Measurements from ENCODE around the gene DAB1. TPM values are rescaled to one million over a fixed set of nuclear protein-coding genes. Genes with fewer than 3 reads are reported as not detected.

Gene DAB1
- total and polyA plus RNA-seq, 2 of the 8 experiments (the other 6 are each of a cell fraction or from before 2014, with no cell fraction given), result 4.4 to 11.8 TPM

DNA sequence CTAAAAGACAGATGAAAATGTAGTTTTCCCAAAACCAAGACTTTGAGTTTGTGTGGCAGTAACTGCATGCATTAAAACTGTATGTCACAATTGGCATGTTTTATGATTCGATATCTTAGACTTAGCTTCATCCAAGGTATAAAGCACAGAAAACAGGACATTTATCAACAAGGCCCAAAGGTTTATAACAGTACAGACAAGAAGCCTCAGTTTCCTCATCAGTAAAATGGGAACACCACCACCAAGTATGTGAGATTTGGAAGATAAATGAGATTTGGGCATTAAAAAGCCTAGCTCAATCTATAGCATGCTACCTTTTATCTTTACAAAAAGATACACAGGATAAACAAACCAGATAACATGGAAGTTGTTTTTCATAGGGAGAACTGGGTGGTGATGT is 128.5 kb downstream of the DAB1 start:
- POLR2A ChIA-PET (ENCODE audit: partially characterized antibody), result no interaction called here
- Histone ChIP-seq H3K9ac (replicated peaks in 1 of 4; ENCODE audit: extremely low read depth in 1 of 4, low read depth in 3 of 4, low read length in 3 of 4) (no peak overlapping the region), H2AFZ (ENCODE audit: low read length) (no peak overlapping the region), H3K18ac (ENCODE audit: extremely low read depth, low read length) (no peak overlapping the region), H3K9me3 (ENCODE audit: insufficient read depth in 2 of 2, low read depth in 1 of 2, low read length in 1 of 2) (no peaks in the 10 kb centered on the region), H4K5ac (ENCODE audit: insufficient read length, low read depth, low read length) (no peak overlapping the region), H3K4me1 (replicated peaks in 1 of 4; ENCODE audit: control insufficient read depth in 3 of 4, insufficient read depth in 4 of 4, low read length in 3 of 4) (no peaks in the 10 kb centered on the region; a peak in 1 of 7 replicates), H3K79me1 (ENCODE audit: low read depth, low read length) (no peaks in the 10 kb centered on the region), H3K36me3 (ENCODE audit: control insufficient read depth in 2 of 4, insufficient read depth in 4 of 4, low read length in 3 of 4) (no peaks in the 10 kb centered on the region), H3K23ac (ENCODE audit: insufficient read length) (no peak overlapping the region), H3K14ac (ENCODE audit: insufficient read length) (no peak overlapping the region), H4K91ac (replicated peaks; ENCODE audit: insufficient read length, low read length) (no peak overlapping the region), H3K4me2 (ENCODE audit: insufficient read depth in 1 of 2, low read depth in 2 of 2, low read length in 2 of 2) (no peak overlapping the region), H3K27me3 (replicated peaks in 1 of 4; ENCODE audit: control insufficient read depth in 3 of 4, extremely low read depth in 1 of 4, insufficient read depth in 3 of 4, low read length in 3 of 4) (no peaks in the 10 kb centered on the region), H3K23me2 (ENCODE audit: low read depth, low read length) (no peaks in the 10 kb centered on the region), H3K4ac (replicated peaks; ENCODE audit: insufficient read length, low read depth, low read length) (no peak overlapping the region), H2BK5ac (ENCODE audit: low read depth, low read length) (no peak overlapping the region), H2BK20ac (ENCODE audit: low read length) (no peak overlapping the region), H2BK120ac (replicated peaks; ENCODE audit: low read depth, low read length) (no peak overlapping the region), H3K79me2 (ENCODE audit: control insufficient read depth in 1 of 2, insufficient read depth in 2 of 2, low read length in 2 of 2) (no peaks in the 10 kb centered on the region), H4K8ac (ENCODE audit: extremely low read depth, insufficient read depth, low read length) (no peak overlapping the region), H2BK12ac (ENCODE audit: low read depth, low read length) (no peak overlapping the region), H3K56ac (replicated peaks; ENCODE audit: insufficient read length, low read depth, low read length) (no peak overlapping the region), H3K27ac (ENCODE audit: low read depth, low read length) (no peak overlapping the region), H2BK15ac (ENCODE audit: low read length) (no peak overlapping the region), H4K20me1 (replicated peaks in 1 of 2; ENCODE audit: control insufficient read depth in 1 of 2, insufficient read depth in 2 of 2, low read length in 2 of 2) (no peaks in the 10 kb centered on the region), H2AK5ac (ENCODE audit: low read depth, low read length) (no peak overlapping the region), H3K4me3 (ENCODE audit: extremely low read depth in 1 of 4, insufficient read depth in 2 of 4, low read depth in 3 of 4, low read length in 4 of 4) (no peak overlapping the region)
- DNase-seq (ENCODE audit: low read depth in 1 of 2, low spot score in 2 of 2) (no peak), FAIRE-seq (no peak)
- CTCF ChIA-PET (ENCODE audit: partially characterized antibody), result no interaction called here
- 80% methylated on average over 1 of the region's 1 CpG; no CpG with 5 or more reads in 1 of the 2 experiments for WGBS, 2 experiments (ENCODE audit: extremely low coverage in 1 of 2, insufficient coverage in 1 of 2, insufficient read length in 1 of 2, insufficient replicate concordance in 2 of 2, low coverage in 1 of 2, low lambda C conversion rate in 2 of 2, missing lambda C conversion rate in 1 of 2)
- TF ChIP-seq, protein P1, sequence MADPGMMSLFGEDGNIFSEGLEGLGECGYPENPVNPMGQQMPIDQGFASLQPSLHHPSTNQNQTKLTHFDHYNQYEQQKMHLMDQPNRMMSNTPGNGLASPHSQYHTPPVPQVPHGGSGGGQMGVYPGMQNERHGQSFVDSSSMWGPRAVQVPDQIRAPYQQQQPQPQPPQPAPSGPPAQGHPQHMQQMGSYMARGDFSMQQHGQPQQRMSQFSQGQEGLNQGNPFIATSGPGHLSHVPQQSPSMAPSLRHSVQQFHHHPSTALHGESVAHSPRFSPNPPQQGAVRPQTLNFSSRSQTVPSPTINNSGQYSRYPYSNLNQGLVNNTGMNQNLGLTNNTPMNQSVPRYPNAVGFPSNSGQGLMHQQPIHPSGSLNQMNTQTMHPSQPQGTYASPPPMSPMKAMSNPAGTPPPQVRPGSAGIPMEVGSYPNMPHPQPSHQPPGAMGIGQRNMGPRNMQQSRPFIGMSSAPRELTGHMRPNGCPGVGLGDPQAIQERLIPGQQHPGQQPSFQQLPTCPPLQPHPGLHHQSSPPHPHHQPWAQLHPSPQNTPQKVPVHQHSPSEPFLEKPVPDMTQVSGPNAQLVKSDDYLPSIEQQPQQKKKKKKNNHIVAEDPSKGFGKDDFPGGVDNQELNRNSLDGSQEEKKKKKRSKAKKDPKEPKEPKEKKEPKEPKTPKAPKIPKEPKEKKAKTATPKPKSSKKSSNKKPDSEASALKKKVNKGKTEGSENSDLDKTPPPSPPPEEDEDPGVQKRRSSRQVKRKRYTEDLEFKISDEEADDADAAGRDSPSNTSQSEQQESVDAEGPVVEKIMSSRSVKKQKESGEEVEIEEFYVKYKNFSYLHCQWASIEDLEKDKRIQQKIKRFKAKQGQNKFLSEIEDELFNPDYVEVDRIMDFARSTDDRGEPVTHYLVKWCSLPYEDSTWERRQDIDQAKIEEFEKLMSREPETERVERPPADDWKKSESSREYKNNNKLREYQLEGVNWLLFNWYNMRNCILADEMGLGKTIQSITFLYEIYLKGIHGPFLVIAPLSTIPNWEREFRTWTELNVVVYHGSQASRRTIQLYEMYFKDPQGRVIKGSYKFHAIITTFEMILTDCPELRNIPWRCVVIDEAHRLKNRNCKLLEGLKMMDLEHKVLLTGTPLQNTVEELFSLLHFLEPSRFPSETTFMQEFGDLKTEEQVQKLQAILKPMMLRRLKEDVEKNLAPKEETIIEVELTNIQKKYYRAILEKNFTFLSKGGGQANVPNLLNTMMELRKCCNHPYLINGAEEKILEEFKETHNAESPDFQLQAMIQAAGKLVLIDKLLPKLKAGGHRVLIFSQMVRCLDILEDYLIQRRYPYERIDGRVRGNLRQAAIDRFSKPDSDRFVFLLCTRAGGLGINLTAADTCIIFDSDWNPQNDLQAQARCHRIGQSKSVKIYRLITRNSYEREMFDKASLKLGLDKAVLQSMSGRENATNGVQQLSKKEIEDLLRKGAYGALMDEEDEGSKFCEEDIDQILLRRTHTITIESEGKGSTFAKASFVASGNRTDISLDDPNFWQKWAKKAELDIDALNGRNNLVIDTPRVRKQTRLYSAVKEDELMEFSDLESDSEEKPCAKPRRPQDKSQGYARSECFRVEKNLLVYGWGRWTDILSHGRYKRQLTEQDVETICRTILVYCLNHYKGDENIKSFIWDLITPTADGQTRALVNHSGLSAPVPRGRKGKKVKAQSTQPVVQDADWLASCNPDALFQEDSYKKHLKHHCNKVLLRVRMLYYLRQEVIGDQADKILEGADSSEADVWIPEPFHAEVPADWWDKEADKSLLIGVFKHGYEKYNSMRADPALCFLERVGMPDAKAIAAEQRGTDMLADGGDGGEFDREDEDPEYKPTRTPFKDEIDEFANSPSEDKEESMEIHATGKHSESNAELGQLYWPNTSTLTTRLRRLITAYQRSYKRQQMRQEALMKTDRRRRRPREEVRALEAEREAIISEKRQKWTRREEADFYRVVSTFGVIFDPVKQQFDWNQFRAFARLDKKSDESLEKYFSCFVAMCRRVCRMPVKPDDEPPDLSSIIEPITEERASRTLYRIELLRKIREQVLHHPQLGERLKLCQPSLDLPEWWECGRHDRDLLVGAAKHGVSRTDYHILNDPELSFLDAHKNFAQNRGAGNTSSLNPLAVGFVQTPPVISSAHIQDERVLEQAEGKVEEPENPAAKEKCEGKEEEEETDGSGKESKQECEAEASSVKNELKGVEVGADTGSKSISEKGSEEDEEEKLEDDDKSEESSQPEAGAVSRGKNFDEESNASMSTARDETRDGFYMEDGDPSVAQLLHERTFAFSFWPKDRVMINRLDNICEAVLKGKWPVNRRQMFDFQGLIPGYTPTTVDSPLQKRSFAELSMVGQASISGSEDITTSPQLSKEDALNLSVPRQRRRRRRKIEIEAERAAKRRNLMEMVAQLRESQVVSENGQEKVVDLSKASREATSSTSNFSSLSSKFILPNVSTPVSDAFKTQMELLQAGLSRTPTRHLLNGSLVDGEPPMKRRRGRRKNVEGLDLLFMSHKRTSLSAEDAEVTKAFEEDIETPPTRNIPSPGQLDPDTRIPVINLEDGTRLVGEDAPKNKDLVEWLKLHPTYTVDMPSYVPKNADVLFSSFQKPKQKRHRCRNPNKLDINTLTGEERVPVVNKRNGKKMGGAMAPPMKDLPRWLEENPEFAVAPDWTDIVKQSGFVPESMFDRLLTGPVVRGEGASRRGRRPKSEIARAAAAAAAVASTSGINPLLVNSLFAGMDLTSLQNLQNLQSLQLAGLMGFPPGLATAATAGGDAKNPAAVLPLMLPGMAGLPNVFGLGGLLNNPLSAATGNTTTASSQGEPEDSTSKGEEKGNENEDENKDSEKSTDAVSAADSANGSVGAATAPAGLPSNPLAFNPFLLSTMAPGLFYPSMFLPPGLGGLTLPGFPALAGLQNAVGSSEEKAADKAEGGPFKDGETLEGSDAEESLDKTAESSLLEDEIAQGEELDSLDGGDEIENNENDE (IDR thresholded peaks at IDR 0.05; ENCODE audit: insufficient replicate concordance, low read length), result no peak

Data from H1 (cell line).